Measurements from ENCODE around the gene ARMS2. TPM values are rescaled to one million over a fixed set of nuclear protein-coding genes. Genes with fewer than 3 reads are reported as not detected.

ARMS2 gene
- total and polyA plus RNA-seq, 2 experiments from 2014 or later, result not detected

DNA sequence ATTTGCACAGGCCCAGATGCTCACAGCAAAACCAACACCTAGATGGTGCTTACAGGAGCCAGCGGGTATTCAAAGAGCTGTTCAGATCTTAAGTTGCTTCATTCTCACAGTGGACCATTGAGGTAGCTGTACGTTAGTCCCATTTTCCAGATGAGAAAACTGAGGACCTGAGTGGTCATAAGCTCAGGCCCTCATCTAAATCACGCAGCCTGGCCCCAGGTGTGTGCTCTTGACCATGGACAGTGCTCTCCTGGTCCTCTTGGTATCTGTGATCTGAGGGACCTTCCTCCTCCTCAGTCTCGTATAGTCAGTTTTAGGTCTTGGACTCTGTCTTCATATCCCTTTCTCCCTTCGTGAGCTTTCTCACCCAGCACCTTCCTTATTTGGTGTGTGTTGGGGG lies 50.6 kb downstream of the ARMS2 start (continued):
- TF ChIP-seq ZNF462 (CRISPR knock-in tag; IDR thresholded peaks at IDR 0.05), result no peak
- TF ChIP-seq EZH2phosphoT487 (IDR thresholded peaks at IDR 0.05; ENCODE audit: unreplicated experiment), result no peak
- TF ChIP-seq ZNF114 (CRISPR knock-in tag; IDR thresholded peaks at IDR 0.05), result no peak
- TF ChIP-seq ZNF331 (CRISPR knock-in tag; IDR thresholded peaks at IDR 0.05; ENCODE audit: low read depth), result no peak

- Histone ChIP-seq H3K27ac (ENCODE audit: low read depth) (no peak overlapping the region), H3K4me3 (no peak overlapping the region), H3K9me2 (ENCODE audit: insufficient read depth) (no peaks in the 10 kb centered on the region), H3F3A (replicated peaks; ENCODE audit: low read depth) (no peaks in the 10 kb centered on the region), H4K20me1 (replicated peaks; ENCODE audit: insufficient read depth) (no peaks in the 10 kb centered on the region), H3K27me3 (ENCODE audit: insufficient read depth) (no peaks in the 10 kb centered on the region), H3K36me3 (ENCODE audit: insufficient read depth) (no peaks in the 10 kb centered on the region), H3K4me2 (no peak overlapping the region), H3K4me1 (ENCODE audit: insufficient read depth) (no peaks in the 10 kb centered on the region), H3K79me2 (replicated peaks; ENCODE audit: insufficient read depth) (no peaks in the 10 kb centered on the region), H2AFZ (no peak overlapping the region)
- no peak for TF ChIP-seq JUNB (IDR thresholded peaks at IDR 0.05; ENCODE audit: unreplicated experiment)
- no peak for TF ChIP-seq ETS1 (IDR thresholded peaks at IDR 0.05)
- ATAC-seq, result no peak
- Mint-ChIP-seq H3K36me3 (ENCODE audit: low read depth) (no peaks in the 10 kb centered on the region; the same call in 2 of the 3 replicates), H3K4me3 (no peak overlapping the region), H3K4me1 (peaks cover 9% of the 10 kb centered on the region; the same call in 2 of the 3 replicates), H3K27ac (no peak overlapping the region), H3K27me3 (ENCODE audit: insufficient read depth, low read depth, poor library complexity) (peaks cover 3% of the 10 kb centered on the region), H3K9me3 (no peaks in the 10 kb centered on the region)
- no peak for DNase-seq (ENCODE audit: low spot score)
Observed at GRCh38 chr10:122505885-122506645, 51.6 kb downstream of the ARMS2 start.

Small RNAs within 50 kb of the gene (microRNA-seq; reads per million reads assigned to microRNA genes)
- gene MIR3941, result not detected

Small RNAs within 50 kb of the gene (small RNA-seq; reads per million reads assigned to genes)
- gene MIR3941 (ENCODE audit: low replicate concordance), result not detected

Other genes with a start within 250 kb of the ARMS2 start
- gene BTBD16, start 183.4 kb upstream of the ARMS2 start, total RNA-seq (2014; rRNA removed; shearing (Covaris generic)), result not detected in 2 replicates
- not detected in 2 replicates for gene BTBD16, start 183.4 kb upstream of the ARMS2 start, polyA plus RNA-seq (2016; fragmentation: Nextera tagmentation; extraction: Ambion mirVana)
- gene PLEKHA1, start 79.9 kb upstream of the ARMS2 start, total RNA-seq (2014; rRNA removed; shearing (Covaris generic)), result 32.6 and 36.6 TPM in 2 replicates
- gene PLEKHA1, start 79.9 kb upstream of the ARMS2 start, polyA plus RNA-seq (2016; fragmentation: Nextera tagmentation; extraction: Ambion mirVana), result 16.7 and 25.8 TPM in 2 replicates
- gene HTRA1, start 6.9 kb downstream of the ARMS2 start, total RNA-seq (2014; rRNA removed; shearing (Covaris generic)), result 16.1 and 16.5 TPM in 2 replicates
- 8.1 and 12.2 TPM in 2 replicates for gene HTRA1, start 6.9 kb downstream of the ARMS2 start, polyA plus RNA-seq (2016; fragmentation: Nextera tagmentation; extraction: Ambion mirVana)
- 0.03 TPM in 1 of 2 replicates, not detected in the other for gene DMBT1, start 106.1 kb downstream of the ARMS2 start, total RNA-seq (2014; rRNA removed; shearing (Covaris generic))
- gene DMBT1, start 106.1 kb downstream of the ARMS2 start, polyA plus RNA-seq (2016; fragmentation: Nextera tagmentation; extraction: Ambion mirVana), result 0.05 TPM in 1 of 2 replicates, not detected in the other
- not detected in 2 replicates for gene C10orf120, start 245.2 kb downstream of the ARMS2 start, total RNA-seq (2014; rRNA removed; shearing (Covaris generic))
- not detected in 2 replicates for gene C10orf120, start 245.2 kb downstream of the ARMS2 start, polyA plus RNA-seq (2016; fragmentation: Nextera tagmentation; extraction: Ambion mirVana)

Data from GM23338 (cell line).